ENCODE measurements around the gene NRCAM.

NRCAM gene

GRCh38 chr7:108448584-108449505, 7.4 kb downstream of the NRCAM start:
- H3K4me3 ChIP-seq (ENCODE audit: low read depth in 1 of 2, low read length in 2 of 2) = no peak overlapping the region
- no peaks in the 10 kb centered on the region for H3K36me3 ChIP-seq (ENCODE audit: insufficient read depth, low read length)
- no peaks in the 10 kb centered on the region for H3K4me1 ChIP-seq (ENCODE audit: insufficient read depth, low read length)
- H3K27ac ChIP-seq (ENCODE audit: low read depth, low read length) = no peak overlapping the region
- H3K27me3 ChIP-seq (ENCODE audit: control insufficient read depth in 1 of 2, insufficient read depth in 2 of 2, low read length in 2 of 2) = no peaks in the 10 kb centered on the region
- no peaks in the 10 kb centered on the region for H3K9me3 ChIP-seq (ENCODE audit: low read length)
- no peak overlapping the region for H3K9ac ChIP-seq (ENCODE audit: low read length)

DNA sequence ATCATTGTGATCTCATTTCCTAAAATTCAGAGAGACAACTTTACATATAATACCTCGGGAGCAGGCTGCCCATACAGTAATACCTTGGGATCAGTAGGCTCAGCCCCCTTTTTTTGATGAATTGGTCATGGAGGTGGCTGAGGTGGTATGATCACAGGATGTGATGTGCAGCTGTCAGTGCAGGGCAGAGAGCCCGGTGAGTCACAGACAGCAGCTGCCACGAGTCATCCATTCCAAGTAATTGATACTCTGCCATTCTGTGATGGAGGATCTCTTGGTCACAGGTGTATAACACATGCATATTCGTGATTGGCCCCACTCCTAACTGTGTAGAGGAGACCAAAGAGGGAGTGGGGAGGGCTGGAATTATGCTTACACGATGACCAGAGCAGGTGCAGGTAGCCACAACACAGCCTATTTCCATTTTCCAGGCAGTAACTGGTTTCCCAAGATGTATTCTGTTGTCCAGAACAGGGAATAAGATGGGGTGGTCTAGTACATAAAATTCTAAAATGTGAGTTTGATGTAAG, 14.1 kb downstream of the NRCAM start:
- Histone ChIP-seq H3K4me3 (ENCODE audit: low read depth in 1 of 2, low read length in 2 of 2) (no peak overlapping the region), H3K36me3 (ENCODE audit: insufficient read depth, low read length) (no peaks in the 10 kb centered on the region), H3K9me3 (ENCODE audit: low read length) (no peaks in the 10 kb centered on the region), H3K27me3 (ENCODE audit: control insufficient read depth in 1 of 2, insufficient read depth in 2 of 2, low read length in 2 of 2) (no peaks in the 10 kb centered on the region), H3K27ac (ENCODE audit: low read depth, low read length) (no peak overlapping the region), H3K9ac (ENCODE audit: low read length) (no peak overlapping the region), H3K4me1 (ENCODE audit: insufficient read depth, low read length) (no peaks in the 10 kb centered on the region)

GRCh38 chr7:108441392-108441955, 14.8 kb downstream of the NRCAM start:
- H3K27me3 ChIP-seq (ENCODE audit: control insufficient read depth in 1 of 2, insufficient read depth in 2 of 2, low read length in 2 of 2) = no peaks in the 10 kb centered on the region
- no peak overlapping the region for H3K27ac ChIP-seq (ENCODE audit: low read depth, low read length)
- H3K4me1 ChIP-seq (ENCODE audit: insufficient read depth, low read length) = no peaks in the 10 kb centered on the region
- no peaks in the 10 kb centered on the region for H3K9me3 ChIP-seq (ENCODE audit: low read length)
- no peak overlapping the region for H3K9ac ChIP-seq (ENCODE audit: low read length)
- no peak overlapping the region for H3K4me3 ChIP-seq (ENCODE audit: low read depth in 1 of 2, low read length in 2 of 2)
- no peaks in the 10 kb centered on the region for H3K36me3 ChIP-seq (ENCODE audit: insufficient read depth, low read length)

DNA sequence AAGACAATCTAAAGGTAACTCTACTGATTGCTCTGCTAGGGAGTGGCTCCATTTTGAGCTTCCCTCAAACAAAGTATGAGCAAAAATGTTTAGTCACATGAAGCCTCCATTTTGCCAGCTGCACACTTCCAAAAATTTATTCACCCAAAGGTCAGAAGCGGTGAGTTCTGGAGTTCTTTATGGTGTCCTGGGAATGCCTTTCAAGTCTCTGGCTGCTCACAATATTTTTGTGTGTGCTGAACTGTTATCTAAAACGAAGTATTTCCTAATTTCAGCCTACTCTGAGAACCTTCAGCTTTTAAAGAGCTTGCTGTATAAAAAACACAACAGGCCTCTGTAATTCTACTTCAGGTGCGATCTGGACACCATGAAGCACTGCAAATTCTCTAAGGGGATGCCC, 15.6 kb downstream of the NRCAM start:
- Histone ChIP-seq H3K27me3 (ENCODE audit: control insufficient read depth in 1 of 2, insufficient read depth in 2 of 2, low read length in 2 of 2) (no peaks in the 10 kb centered on the region), H3K36me3 (ENCODE audit: insufficient read depth, low read length) (no peaks in the 10 kb centered on the region), H3K4me1 (ENCODE audit: insufficient read depth, low read length) (no peaks in the 10 kb centered on the region), H3K4me3 (ENCODE audit: low read depth in 1 of 2, low read length in 2 of 2) (no peak overlapping the region), H3K9ac (ENCODE audit: low read length) (no peak overlapping the region), H3K27ac (ENCODE audit: low read depth, low read length) (no peak overlapping the region), H3K9me3 (ENCODE audit: low read length) (no peaks in the 10 kb centered on the region)

GRCh38 chr7:108436906-108437305, 19.3 kb downstream of the NRCAM start:
- no peaks in the 10 kb centered on the region for H3K9me3 ChIP-seq (ENCODE audit: low read length)
- no peaks in the 10 kb centered on the region for H3K4me1 ChIP-seq (ENCODE audit: insufficient read depth, low read length)

DNA sequence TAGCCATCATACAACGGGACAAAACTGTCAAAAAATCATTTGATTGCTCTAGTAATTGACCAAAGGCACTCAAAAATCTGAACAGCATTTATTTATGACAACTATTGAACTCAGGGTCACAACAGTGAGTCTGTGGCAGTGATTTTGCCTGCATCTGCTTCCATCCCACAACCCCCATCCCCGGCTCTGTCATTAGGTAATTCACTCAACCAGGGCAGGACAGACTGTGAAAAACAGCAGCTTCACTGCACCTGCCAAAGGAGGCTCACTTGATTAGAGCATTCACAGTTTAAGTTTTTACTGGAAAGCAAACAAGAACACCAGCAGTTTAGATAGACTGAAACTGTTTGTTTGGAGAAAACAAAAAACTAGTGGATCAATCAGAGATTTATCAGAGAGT, 22.2 kb downstream of the NRCAM start:
- Histone ChIP-seq H3K27me3 (ENCODE audit: control insufficient read depth in 1 of 2, insufficient read depth in 2 of 2, low read length in 2 of 2) (no peaks in the 10 kb centered on the region), H3K4me1 (ENCODE audit: insufficient read depth, low read length) (no peaks in the 10 kb centered on the region), H3K27ac (ENCODE audit: low read depth, low read length) (no peak overlapping the region), H3K9me3 (ENCODE audit: low read length) (no peaks in the 10 kb centered on the region), H3K4me3 (ENCODE audit: low read depth in 1 of 2, low read length in 2 of 2) (no peak overlapping the region), H3K9ac (ENCODE audit: low read length) (no peak overlapping the region), H3K36me3 (ENCODE audit: insufficient read depth, low read length) (no peaks in the 10 kb centered on the region)

More at GRCh38 chr7:108436906-108437305, 19.3 kb downstream of the NRCAM start:
- no peak overlapping the region for H3K9ac ChIP-seq (ENCODE audit: low read length)
- no peaks in the 10 kb centered on the region for H3K27me3 ChIP-seq (ENCODE audit: control insufficient read depth in 1 of 2, insufficient read depth in 2 of 2, low read length in 2 of 2)
- H3K4me3 ChIP-seq (ENCODE audit: low read depth in 1 of 2, low read length in 2 of 2) = no peak overlapping the region
- no peak overlapping the region for H3K27ac ChIP-seq (ENCODE audit: low read depth, low read length)
- no peaks in the 10 kb centered on the region for H3K36me3 ChIP-seq (ENCODE audit: insufficient read depth, low read length)

DNA sequence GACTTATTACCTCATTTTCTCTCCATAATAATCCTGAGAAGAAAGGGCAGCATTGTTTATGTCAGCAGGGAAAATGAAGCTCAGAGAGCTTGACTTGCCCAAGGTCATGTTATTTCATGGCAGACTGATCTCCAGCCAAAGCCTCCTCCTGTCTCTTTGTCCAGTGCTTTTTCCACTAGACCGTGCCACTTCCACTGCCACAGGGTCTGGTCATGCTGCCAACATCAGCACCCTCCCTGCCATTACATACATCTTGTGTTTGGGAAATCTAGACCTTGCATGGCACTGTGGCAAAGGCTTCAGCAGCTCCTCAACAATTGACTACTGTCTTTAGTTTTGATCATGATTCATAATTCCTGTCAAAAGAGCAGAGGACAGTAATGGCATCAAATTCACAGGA, 25.1 kb downstream of the NRCAM start:
- Histone ChIP-seq H3K27ac (ENCODE audit: low read depth, low read length) (no peak overlapping the region), H3K4me3 (ENCODE audit: low read depth in 1 of 2, low read length in 2 of 2) (no peak overlapping the region), H3K36me3 (ENCODE audit: insufficient read depth, low read length) (no peaks in the 10 kb centered on the region), H3K9me3 (ENCODE audit: low read length) (no peaks in the 10 kb centered on the region), H3K27me3 (ENCODE audit: control insufficient read depth in 1 of 2, insufficient read depth in 2 of 2, low read length in 2 of 2) (no peaks in the 10 kb centered on the region), H3K9ac (ENCODE audit: low read length) (no peak overlapping the region), H3K4me1 (ENCODE audit: insufficient read depth, low read length) (no peaks in the 10 kb centered on the region)

GRCh38 chr7:108430664-108431063, 25.6 kb downstream of the NRCAM start:
- Histone ChIP-seq H3K27me3 (ENCODE audit: control insufficient read depth in 1 of 2, insufficient read depth in 2 of 2, low read length in 2 of 2) (no peaks in the 10 kb centered on the region), H3K27ac (ENCODE audit: low read depth, low read length) (no peak overlapping the region), H3K9me3 (ENCODE audit: low read length) (no peaks in the 10 kb centered on the region), H3K9ac (ENCODE audit: low read length) (no peak overlapping the region), H3K36me3 (ENCODE audit: insufficient read depth, low read length) (no peaks in the 10 kb centered on the region), H3K4me3 (ENCODE audit: low read depth in 1 of 2, low read length in 2 of 2) (no peak overlapping the region), H3K4me1 (ENCODE audit: insufficient read depth, low read length) (no peaks in the 10 kb centered on the region)

DNA sequence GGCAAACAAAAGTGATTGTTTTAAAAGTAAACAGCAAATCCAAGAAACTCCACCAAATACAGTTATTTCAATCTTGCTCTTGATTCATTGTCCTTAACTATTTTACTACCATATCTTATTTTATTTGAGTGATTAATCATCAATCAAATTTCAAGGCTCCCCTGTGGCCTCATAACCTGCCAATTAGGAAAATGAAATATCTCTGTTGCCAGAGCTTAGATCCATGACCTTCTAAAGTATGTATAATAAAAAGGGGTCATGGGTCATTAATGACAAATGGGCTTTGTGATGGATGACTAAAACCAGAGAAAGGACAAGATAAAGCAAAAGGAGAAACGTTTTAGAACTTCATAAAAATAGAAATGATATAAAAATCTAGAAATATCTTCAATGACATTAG, 28.5 kb downstream of the NRCAM start:
- no peaks in the 10 kb centered on the region for H3K27me3 ChIP-seq (ENCODE audit: control insufficient read depth in 1 of 2, insufficient read depth in 2 of 2, low read length in 2 of 2)
- H3K36me3 ChIP-seq (ENCODE audit: insufficient read depth, low read length) = no peaks in the 10 kb centered on the region
- H3K9ac ChIP-seq (ENCODE audit: low read length) = no peak overlapping the region
- H3K9me3 ChIP-seq (ENCODE audit: low read length) = no peaks in the 10 kb centered on the region
- no peaks in the 10 kb centered on the region for H3K4me1 ChIP-seq (ENCODE audit: insufficient read depth, low read length)
- H3K4me3 ChIP-seq (ENCODE audit: low read depth in 1 of 2, low read length in 2 of 2) = no peak overlapping the region
- H3K27ac ChIP-seq (ENCODE audit: low read depth, low read length) = no peak overlapping the region

- Histone ChIP-seq H3K36me3 (ENCODE audit: insufficient read depth, low read length) (no peaks in the 10 kb centered on the region), H3K4me1 (ENCODE audit: insufficient read depth, low read length) (no peaks in the 10 kb centered on the region), H3K4me3 (ENCODE audit: low read depth in 1 of 2, low read length in 2 of 2) (no peak overlapping the region), H3K27ac (ENCODE audit: low read depth, low read length) (no peak overlapping the region), H3K27me3 (ENCODE audit: control insufficient read depth in 1 of 2, insufficient read depth in 2 of 2, low read length in 2 of 2) (no peaks in the 10 kb centered on the region), H3K9me3 (ENCODE audit: low read length) (no peaks in the 10 kb centered on the region), H3K9ac (ENCODE audit: low read length) (no peak overlapping the region)
Measured at GRCh38 chr7:108425714-108426275, 30.4 kb downstream of the NRCAM start.

DNA sequence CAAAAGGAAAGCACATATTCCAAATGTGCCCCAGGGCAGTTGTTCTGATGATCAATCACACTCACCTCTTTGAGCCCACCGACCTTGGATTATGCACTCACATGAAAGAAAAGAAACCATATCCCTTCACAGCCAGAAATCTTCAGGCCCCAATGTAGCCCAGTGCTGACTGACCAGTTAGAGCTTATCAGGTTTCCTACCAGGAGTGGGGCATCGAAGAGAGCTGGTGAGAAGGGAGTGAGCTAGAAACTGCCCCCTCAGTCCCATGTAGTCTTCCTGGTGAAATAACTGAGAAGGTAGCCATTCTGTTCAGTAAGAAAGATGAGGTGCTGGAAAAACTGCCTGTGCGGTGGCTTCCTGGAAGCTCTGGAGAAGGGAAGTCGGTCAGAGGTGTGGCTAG, 32.2 kb downstream of the NRCAM start:
- Histone ChIP-seq H3K9me3 (ENCODE audit: low read length) (no peaks in the 10 kb centered on the region), H3K36me3 (ENCODE audit: insufficient read depth, low read length) (no peaks in the 10 kb centered on the region), H3K27ac (ENCODE audit: low read depth, low read length) (no peak overlapping the region)

More for the DNA sequence above, 32.2 kb downstream of the NRCAM start:
- H3K27me3 ChIP-seq (ENCODE audit: control insufficient read depth in 1 of 2, insufficient read depth in 2 of 2, low read length in 2 of 2) = no peaks in the 10 kb centered on the region
- no peaks in the 10 kb centered on the region for H3K4me1 ChIP-seq (ENCODE audit: insufficient read depth, low read length)
- H3K9ac ChIP-seq (ENCODE audit: low read length) = no peak overlapping the region
- no peak overlapping the region for H3K4me3 ChIP-seq (ENCODE audit: low read depth in 1 of 2, low read length in 2 of 2)
